Fibroblast of peridontal ligament (primary cell): Measurements from ENCODE around the gene CPA3.

Experiments used
- DNase-seq: peaks from one replicate; pipeline ENCODE4 v3.0.0-alpha.2; 2010; ENCODE audit errors: extremely low read depth

Gene CPA3

DNA sequence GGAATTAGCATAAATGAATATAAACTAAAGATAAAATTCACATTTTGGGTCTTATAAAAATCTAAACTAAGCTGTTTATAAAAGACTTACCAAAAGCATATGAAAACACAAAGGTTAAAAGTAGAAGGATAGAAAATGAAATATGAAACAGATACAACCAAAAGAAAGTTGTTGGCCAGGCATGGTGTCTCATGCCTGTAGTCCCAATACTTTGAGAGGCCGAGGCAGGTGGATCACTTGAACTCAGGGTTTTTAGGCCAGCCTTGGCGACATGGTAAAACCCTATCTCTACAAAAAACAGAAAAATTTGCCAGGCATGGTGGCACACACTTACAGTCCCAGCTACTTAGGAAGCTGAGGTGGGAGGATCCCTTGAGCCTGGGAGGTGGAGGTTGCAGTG is 51.0 kb downstream of the CPA3 start:
- DNase-seq = no peak

GRCh38 chr3:148922467-148922866 is 57.4 kb downstream of the CPA3 start:
- no peak for DNase-seq

DNA sequence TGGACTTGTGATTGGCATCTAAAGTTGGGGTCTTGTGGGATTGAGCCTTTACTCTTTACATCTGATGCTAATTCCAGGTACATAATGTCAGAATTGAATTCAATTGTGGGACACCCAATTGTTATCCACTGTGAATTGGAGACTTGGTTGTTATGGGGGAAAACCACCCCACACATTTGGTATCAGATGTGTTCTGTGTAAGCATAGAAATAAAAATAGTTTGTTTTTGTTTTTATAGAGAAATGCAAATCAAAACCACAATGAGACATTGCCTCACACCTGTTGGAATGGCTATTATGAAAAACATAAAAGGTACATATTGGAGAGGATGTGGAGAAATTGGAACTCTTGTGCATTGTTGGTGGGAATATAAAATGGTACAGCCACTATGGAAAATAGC is 58.5 kb downstream of the CPA3 start:
- no peak for DNase-seq

DNA sequence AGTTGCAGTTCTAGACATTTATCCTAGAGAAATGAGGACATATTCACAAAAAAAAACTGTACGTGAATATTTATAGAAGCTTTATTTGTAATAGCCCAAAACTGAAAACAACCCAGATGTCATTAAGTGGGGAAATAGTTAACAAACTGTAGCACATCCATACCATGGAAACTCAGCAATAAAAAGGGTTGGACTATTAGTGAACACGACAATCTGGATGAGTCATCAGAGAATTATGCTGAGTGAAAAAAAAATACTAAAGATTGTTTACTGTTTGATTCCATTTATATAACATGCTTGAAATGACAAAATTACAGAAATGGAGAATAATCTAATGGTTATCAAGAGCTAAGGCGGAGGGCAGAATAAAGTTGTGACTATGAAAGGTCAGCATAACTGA is 59.5 kb downstream of the CPA3 start:
- DNase-seq = peak; percentile 34

DNA sequence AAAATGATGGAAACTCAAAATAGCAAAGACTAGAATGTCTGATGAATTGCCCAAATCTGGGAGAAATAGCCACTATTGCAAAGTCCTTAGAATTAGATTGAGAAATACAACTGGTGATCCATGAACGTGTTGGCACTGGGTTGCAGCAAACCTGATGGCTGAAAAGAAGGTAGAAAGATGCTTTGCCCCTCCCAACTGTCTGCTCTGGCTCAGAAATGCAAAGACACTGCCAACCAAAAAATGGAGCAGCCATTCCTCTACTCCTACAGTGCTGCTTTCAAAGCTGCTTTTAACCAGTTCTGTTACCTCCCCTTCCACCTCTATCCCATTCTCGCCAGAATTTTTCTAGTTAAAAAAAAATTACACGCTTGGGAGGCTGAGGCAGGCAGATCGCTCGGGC is 60.7 kb downstream of the CPA3 start:
- no peak for DNase-seq

GRCh38 chr3:148930752-148931151 is 65.7 kb downstream of the CPA3 start:
- peak; percentile 38 for DNase-seq

DNA sequence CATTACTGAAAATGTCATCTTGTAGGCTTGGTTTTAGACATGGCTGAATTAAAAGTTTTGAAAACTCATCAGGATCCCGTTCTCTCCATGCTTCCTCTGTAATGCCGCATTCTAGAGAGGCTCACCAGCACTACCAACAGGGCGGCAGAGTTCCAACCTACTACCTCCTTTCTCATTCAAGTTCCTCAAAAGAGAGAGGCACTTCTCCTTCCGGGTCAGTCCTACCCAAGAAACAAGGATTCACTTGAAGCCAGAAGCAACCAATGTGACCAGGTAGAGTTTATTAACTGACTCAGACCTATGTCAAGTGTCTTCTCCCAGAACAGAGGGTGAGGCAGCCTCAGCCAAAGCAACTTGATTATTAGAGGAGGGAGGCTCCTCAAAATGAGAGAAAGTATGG is 66.5 kb downstream of the CPA3 start:
- DNase-seq = no peak

DNA sequence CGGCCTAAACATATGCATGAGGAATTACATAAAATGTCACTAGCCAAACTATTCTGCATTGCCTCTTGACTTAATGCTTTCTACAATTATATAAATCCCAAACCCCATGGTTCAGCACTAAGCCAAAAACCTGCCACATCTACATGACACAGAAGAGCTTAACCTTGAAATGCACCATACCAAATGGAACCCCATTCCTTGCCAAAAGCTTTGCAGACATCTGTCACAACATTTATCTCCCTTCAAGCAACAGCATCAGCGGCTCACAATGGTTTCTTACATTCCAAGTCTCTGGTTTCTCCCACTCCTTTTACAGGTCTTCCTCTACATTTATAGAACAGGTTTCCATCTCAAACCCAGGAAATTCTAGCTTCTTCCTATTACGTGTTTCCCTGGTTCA is 67.9 kb downstream of the CPA3 start:
- DNase-seq = no peak

DNA sequence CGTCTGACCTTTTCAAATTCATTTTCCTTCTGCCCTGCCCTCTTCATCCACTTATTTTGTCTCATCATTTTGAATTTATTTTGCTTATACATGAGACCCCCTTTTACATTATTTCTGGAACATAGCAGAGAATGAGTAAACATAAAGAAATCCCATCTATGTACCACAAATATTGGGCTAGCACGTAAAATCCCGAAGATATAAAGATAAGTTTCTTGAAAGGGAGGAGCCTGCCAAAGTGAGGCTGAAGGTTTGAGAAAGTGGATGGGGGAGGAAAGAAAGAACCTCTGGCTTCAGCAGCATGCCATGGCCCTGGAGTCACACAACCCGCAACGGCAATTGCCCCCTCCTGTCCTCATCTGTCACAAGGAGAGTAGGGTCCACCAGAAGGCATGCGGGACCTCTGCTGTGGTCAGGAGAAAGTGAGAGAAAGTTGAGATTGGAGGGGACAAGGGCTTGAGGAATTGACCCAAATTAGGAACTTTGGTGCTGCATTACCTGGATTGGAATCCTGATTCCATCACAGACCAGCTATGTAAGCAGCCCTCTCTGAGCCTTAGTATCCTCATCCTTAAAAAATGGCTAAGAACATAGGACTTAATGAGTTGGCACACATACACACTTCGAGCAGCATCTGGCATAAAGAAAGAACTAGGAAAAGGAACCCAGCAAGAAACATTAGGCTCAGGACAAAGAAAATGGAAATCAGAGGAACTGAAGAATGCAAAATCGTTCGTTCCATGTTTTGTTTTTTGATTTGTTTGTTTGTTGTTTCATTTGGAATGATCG is 72.6 kb downstream of the CPA3 start:
- DNase-seq = no peak

DNA sequence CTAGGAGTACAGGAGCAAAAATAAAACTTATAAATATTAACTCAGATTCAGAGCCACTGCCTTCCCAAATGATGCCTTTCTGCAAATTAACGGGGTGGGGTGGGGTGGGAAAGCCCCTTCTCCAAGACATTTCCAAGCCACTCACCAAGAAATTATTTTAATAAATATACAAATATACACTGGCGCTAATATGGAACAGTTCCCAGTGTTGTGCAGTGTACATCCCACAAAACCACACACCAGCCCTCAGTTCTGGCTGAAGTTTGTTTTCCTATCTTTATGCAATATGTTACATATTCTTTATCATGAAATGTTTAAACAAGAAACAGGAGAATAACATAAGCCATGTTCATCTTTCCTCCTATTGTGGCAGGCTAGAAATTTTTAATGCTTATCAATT is 73.2 kb downstream of the CPA3 start:
- DNase-seq = no peak

DNA sequence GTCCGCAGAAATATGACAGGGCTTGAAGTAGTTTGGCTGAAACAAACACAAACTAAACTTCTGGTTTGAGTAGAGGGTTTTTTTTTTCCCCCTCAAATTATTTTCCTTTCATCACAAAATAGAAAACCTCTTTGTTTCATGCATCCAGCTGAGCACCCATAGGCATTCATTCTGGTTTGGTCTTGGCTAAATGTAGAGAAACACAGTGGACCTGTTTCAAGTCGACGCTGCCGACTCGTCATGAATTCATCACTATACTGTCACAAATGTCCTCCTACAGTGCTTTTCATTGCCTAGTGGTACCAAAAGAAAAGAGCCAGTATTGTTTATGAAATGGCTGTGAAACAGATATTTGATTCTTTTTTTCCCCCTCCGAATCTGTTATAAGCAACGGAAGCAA is 73.8 kb downstream of the CPA3 start:
- DNase-seq = no peak

- DNase-seq = peak; percentile 12
Measured at GRCh38 chr3:148940983-148941382, 75.9 kb downstream of the CPA3 start.

DNA sequence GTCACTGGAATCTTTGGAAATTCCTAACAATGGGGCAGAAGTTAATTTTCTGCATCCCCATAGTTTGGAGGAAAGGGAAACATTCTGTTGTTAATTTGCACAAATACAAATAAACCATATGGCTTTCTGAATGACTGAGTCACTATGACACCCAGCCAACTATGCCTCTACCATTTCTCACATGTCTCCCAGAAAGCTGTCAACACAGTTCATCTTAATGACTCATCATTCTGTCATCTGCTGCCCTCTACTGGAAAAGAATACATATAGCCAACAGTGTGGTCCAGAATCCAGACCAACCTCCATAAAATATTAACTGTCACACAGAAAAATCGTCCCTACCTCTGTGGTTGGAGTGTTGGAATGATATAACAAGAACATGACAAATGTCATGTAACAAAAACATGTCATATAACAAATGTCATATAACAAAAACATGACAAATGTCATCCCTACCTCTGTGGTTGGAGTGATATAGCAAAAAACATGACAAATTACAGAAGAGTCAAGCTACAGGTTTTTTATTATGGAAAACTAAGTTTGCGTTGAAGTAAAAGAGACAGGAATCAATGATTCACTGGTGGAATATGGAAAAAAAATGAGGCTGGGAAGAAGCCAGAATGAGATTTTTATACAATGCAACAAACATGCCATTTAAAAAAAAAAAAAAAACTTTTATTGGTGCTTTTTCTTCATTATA is 78.6 kb downstream of the CPA3 start:
- DNase-seq = peak; percentile 98

DNA sequence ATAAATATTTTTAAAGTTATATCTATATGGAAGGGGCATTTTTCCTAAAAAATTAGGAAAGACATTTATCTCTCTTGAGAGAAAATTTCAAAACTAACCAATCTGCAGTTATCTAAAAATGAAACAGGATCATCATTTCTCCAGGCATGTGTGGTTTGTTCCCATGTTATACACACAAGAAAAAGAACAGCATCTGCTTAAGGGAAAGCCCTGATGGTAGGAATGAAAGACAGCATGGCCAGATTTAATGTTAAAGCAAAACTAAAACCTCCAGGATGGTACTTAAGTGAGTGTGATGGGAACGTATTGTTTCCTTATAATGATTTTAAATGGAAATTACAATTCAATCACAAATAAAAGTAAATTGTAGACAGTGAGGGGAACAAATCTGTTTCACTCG is 80.0 kb downstream of the CPA3 start:
- DNase-seq = peak; percentile 55
